Hematopoietic multipotent progenitor cell treated with erythropoietin and hydrocortisone succinate and interleukin-3 and kit ligand, for 8 days (in vitro differentiated cells): ENCODE measurements around the gene HYAL1.

Experiments used
- DNase-seq: peaks from one replicate; pipeline ENCODE4 v3.0.0-alpha.2; 2015

HYAL1 gene

GRCh38 chr3:50303013-50303815 is at the start of gene HYAL1:
TSS of gene HYAL1 (minus strand) at chr3:50303574. CDS start at chr3:50302956, 618 bp downstream.
- DNase-seq: peak; percentile 55

GRCh38 chr3:50352781-50353180 is 49.4 kb upstream of the HYAL1 start:
- DNase-seq: peak; percentile 69

- no peak for DNase-seq
These were observed 47.9 kb upstream of the HYAL1 start for GRCh38 chr3:50351323-50351697.

GRCh38 chr3:50350527-50351322 is 47.4 kb upstream of the HYAL1 start, which contains the start of the genes CYB561D2 and NPRL2:
TSS of gene CYB561D2 (plus strand) at chr3:50350862. CDS start at chr3:50351434, 572 bp downstream.
TSS of gene NPRL2 (minus strand) at chr3:50350775. CDS start at chr3:50350652, 123 bp downstream.
- peak; percentile 97 for DNase-seq

- DNase-seq: no peak
These were observed 46.8 kb upstream of the HYAL1 start for GRCh38 chr3:50350213-50350526.

GRCh38 chr3:50347187-50347813 is 43.9 kb upstream of the HYAL1 start:
- peak; percentile 86 for DNase-seq

GRCh38 chr3:50345586-50346234 is 42.3 kb upstream of the HYAL1 start, which contains the start of gene ZMYND10:
TSS of gene ZMYND10 (minus strand) at chr3:50345732. CDS start at chr3:50345579, 153 bp downstream.
- DNase-seq: peak; percentile 84

GRCh38 chr3:50345008-50345407 is 41.6 kb upstream of the HYAL1 start:
- DNase-seq: no peak

- DNase-seq: no peak
These were observed 39.6 kb upstream of the HYAL1 start for GRCh38 chr3:50342813-50343633.

GRCh38 chr3:50341996-50342650 is 38.7 kb upstream of the HYAL1 start:
- no peak for DNase-seq

GRCh38 chr3:50341537-50341936 is 38.2 kb upstream of the HYAL1 start:
- DNase-seq: no peak

GRCh38 chr3:50340448-50341329 is 37.3 kb upstream of the HYAL1 start, which contains the start of gene RASSF1:
TSS of gene RASSF1 (minus strand) at chr3:50340836. CDS start at chr3:50340805, 31 bp downstream.
- DNase-seq: peak; percentile 91

GRCh38 chr3:50340147-50340447 is 36.7 kb upstream of the HYAL1 start:
- DNase-seq: peak; percentile 55

GRCh38 chr3:50339485-50340146 is 36.2 kb upstream of the HYAL1 start:
- no peak for DNase-seq

- peak; percentile 64 for DNase-seq
These were observed 35.6 kb upstream of the HYAL1 start for GRCh38 chr3:50338965-50339364.

- DNase-seq: peak; percentile 99
These were observed 33.9 kb upstream of the HYAL1 start for GRCh38 chr3:50337175-50337861.

- peak; percentile 32 for DNase-seq
These were observed 33.2 kb upstream of the HYAL1 start for GRCh38 chr3:50336452-50337174.

- no peak for DNase-seq
These were observed 31.1 kb upstream of the HYAL1 start for GRCh38 chr3:50334339-50335075.
